Measurements from ENCODE around the gene TBC1D5. TPM values are rescaled to one million over a fixed set of nuclear protein-coding genes. Genes with fewer than 3 reads are reported as not detected.

Gene TBC1D5
- total RNA-seq, 1 donor from 2014 or later, result 75.6 TPM

DNA sequence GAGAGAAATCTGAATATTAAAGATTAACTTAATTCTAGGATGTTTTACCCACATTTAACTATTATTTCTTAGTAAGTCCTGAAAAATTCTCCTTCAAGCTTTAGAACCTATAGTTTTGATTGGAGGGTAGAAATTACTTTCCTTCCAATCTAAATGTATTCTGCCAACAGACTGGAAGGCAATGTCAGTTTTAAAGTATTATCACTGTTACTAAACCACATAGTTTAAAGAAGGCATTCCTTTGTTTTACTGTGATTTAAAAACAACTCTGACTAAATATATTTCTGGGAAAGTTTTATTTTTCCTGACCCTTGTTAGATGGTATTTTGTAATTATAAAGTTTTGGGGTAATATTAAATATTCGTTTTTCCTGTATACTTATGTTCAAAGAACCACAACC, 382.5 kb downstream of the TBC1D5 start:
- TF ChIP-seq CTCF (IDR thresholded peaks at IDR 0.05), result no peak
- no peak overlapping the region for H3K27ac ChIP-seq
- H3K27me3 ChIP-seq (ENCODE audit: low read depth), result no peaks in the 10 kb centered on the region
- no peak overlapping the region for H3K4me3 ChIP-seq
- no peaks in the 10 kb centered on the region for H3K36me3 ChIP-seq
- DNase-seq (no peak), ATAC-seq (no peak)
- no peaks in the 10 kb centered on the region for H3K4me1 ChIP-seq
- H3K9me3 ChIP-seq, result no peaks in the 10 kb centered on the region
- intact Hi-C loops (cut with DNase I), result no loop called here

GRCh38 chr3:17357035-17357710, 385.3 kb downstream of the TBC1D5 start:
- H3K27me3 ChIP-seq (ENCODE audit: low read depth), result no peaks in the 10 kb centered on the region
- no peak for ATAC-seq
- no peaks in the 10 kb centered on the region for H3K4me1 ChIP-seq
- H3K4me3 ChIP-seq, result no peak overlapping the region
- H3K36me3 ChIP-seq, result no peaks in the 10 kb centered on the region
- no peak for DNase-seq
- intact Hi-C loops (cut with DNase I), result no loop called here
- H3K9me3 ChIP-seq, result no peaks in the 10 kb centered on the region
- no peak overlapping the region for H3K27ac ChIP-seq
- TF ChIP-seq CTCF (IDR thresholded peaks at IDR 0.05), result no peak

DNA sequence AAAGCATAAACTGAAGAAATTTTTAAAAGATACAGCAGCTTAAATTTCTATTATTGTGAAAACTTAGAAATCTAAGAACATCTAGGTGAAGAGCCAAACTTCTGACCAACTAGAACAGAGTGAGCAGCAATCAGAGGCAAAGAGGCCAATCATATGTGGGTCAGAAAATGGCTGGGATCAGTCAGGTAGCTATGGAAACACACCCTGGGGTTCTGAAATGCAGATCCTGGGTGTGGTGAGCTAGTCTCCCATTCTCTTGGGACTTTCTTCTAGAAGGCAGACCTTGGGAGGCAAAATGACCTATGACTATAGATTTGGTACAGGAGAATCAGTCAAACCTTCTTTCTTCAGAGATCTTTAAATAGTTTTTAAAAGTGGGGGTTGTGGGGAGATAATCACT, 385.8 kb downstream of the TBC1D5 start:
- Histone ChIP-seq H3K27ac (no peak overlapping the region), H3K9me3 (no peaks in the 10 kb centered on the region), H3K4me1 (no peaks in the 10 kb centered on the region), H3K36me3 (no peaks in the 10 kb centered on the region), H3K27me3 (ENCODE audit: low read depth) (no peaks in the 10 kb centered on the region), H3K4me3 (no peak overlapping the region)
- ATAC-seq (no peak), DNase-seq (no peak)
- TF ChIP-seq CTCF (IDR thresholded peaks at IDR 0.05), result no peak
- intact Hi-C loops (cut with DNase I), result no loop called here

DNA sequence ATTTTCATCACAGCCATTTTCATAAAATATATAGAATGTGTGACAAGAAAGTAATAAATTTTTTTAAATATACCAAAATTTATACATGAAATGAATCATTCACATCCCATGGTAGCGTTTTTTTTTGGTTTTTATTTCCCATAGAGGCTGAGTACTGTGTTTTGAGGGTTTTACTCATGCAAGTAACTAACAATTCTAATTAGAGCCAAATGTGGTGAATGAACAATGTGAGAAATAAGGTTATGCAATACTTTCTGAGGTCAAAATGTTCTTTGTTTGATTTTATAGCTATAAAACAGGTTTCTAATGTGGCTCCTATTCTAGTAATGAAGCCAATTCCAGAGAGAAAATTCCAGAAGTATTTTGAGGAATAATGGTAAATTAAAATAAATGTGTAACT, 386.8 kb downstream of the TBC1D5 start:
- Histone ChIP-seq H3K9me3 (no peaks in the 10 kb centered on the region), H3K36me3 (no peaks in the 10 kb centered on the region), H3K4me3 (no peak overlapping the region), H3K27me3 (ENCODE audit: low read depth) (no peaks in the 10 kb centered on the region), H3K4me1 (no peaks in the 10 kb centered on the region), H3K27ac (no peak overlapping the region)
- no peak for TF ChIP-seq CTCF (IDR thresholded peaks at IDR 0.05)
- no peak for ATAC-seq
- DNase-seq, result no peak
- intact Hi-C loops (cut with DNase I), result no loop called here

DNA sequence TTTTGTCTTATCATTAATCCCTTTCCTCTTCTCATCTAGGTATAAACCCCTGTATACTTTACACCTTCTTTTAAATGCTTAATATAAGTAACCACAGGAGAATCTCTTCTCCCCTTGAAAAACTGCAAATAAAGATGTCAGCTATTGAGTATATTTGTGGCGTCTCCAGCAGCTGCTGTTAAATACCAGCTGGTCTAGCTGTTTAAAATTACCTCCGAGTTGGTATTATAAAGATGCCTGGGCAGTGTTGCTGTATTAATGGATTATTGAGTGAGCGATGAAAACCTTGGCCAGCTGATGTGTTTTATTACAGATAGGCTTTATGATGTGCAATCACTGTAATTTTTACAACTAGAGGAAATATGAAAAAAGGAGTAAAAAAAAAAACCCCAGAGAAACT, 388.1 kb downstream of the TBC1D5 start:
- no peak for DNase-seq
- H3K9me3 ChIP-seq, result no peaks in the 10 kb centered on the region

More for the DNA sequence above, 388.1 kb downstream of the TBC1D5 start:
- Histone ChIP-seq H3K27me3 (ENCODE audit: low read depth) (no peaks in the 10 kb centered on the region), H3K27ac (no peak overlapping the region), H3K4me1 (no peaks in the 10 kb centered on the region), H3K4me3 (no peak overlapping the region), H3K36me3 (no peaks in the 10 kb centered on the region)
- intact Hi-C loops (cut with DNase I), result no loop called here
- ATAC-seq, result no peak
- TF ChIP-seq CTCF (IDR thresholded peaks at IDR 0.05), result no peak
